Activated CD8-positive, alpha-beta memory T cell treated with anti-CD3 and anti-CD28 coated beads for 24 hours (primary cell): Measurements from ENCODE around the gene FGF14.

Experiments used
- DNase-seq: peaks from one replicate; pipeline ENCODE4 v3.0.0-alpha.2; 2020

Gene FGF14

GRCh38 chr13:102401766-102402165, at the start of gene FGF14:
Gene FGF14 (minus strand): TSS chr13:102402048.
- DNase-seq: no peak

- no peak for DNase-seq
Observed at GRCh38 chr13:102443249-102443648, 41.4 kb upstream of the FGF14 start.

GRCh38 chr13:102441085-102441484, 39.2 kb upstream of the FGF14 start:
- DNase-seq: no peak

- DNase-seq: no peak
Observed at GRCh38 chr13:102440259-102440936, 38.5 kb upstream of the FGF14 start.

GRCh38 chr13:102422690-102423089, 20.8 kb upstream of the FGF14 start:
- DNase-seq: no peak

- no peak for DNase-seq
Observed at GRCh38 chr13:102405499-102406100, 3.8 kb upstream of the FGF14 start.

- DNase-seq: peak; percentile 58
Observed at GRCh38 chr13:102402290-102402689, 442 bp upstream of the FGF14 start.

- DNase-seq: no peak
Observed at GRCh38 chr13:102401265-102401664, 583 bp downstream of the FGF14 start.

GRCh38 chr13:102400675-102401145, 1.1 kb downstream of the FGF14 start:
- DNase-seq: no peak

GRCh38 chr13:102399791-102400674, 1.8 kb downstream of the FGF14 start:
- DNase-seq: peak; percentile 66

- no peak for DNase-seq
Observed at GRCh38 chr13:102395939-102396338, 5.9 kb downstream of the FGF14 start.

GRCh38 chr13:102395174-102395573, 6.7 kb downstream of the FGF14 start:
- DNase-seq: no peak

- peak; percentile 99 for DNase-seq
Observed at GRCh38 chr13:102394158-102395053, 7.4 kb downstream of the FGF14 start.

GRCh38 chr13:102392481-102393209, 9.2 kb downstream of the FGF14 start:
- DNase-seq: peak; percentile 58

GRCh38 chr13:102386461-102386860, 15.4 kb downstream of the FGF14 start:
- DNase-seq: no peak

GRCh38 chr13:102380012-102380411, 21.8 kb downstream of the FGF14 start:
- DNase-seq: no peak

- DNase-seq: no peak
Observed at GRCh38 chr13:102376318-102376717, 25.5 kb downstream of the FGF14 start.

- DNase-seq: no peak
Observed at GRCh38 chr13:102374726-102375125, 27.1 kb downstream of the FGF14 start.

- DNase-seq: no peak
Observed at GRCh38 chr13:102374233-102374632, 27.6 kb downstream of the FGF14 start.

GRCh38 chr13:102373221-102373620, 28.6 kb downstream of the FGF14 start:
- DNase-seq: no peak

GRCh38 chr13:102369302-102369701, 32.5 kb downstream of the FGF14 start:
- DNase-seq: no peak

GRCh38 chr13:102367836-102368235, 34.0 kb downstream of the FGF14 start:
- no peak for DNase-seq
